HL-60 (cell line): ENCODE results near the gene LINGO4.

ENCODE experiments used
- DNase-seq, 2 experiments: peaks; one replicate each; pipeline ENCODE4 v3.0.0-alpha.2; 2010 to 2020; ENCODE audit warnings: low read depth in 1 of 2, low spot score in 1 of 2
- H3K27ac ChIP-seq: fragments of 250-450 bp; sonication (Bioruptor Pico); replicated peaks from 2 replicates; pipeline ENCODE4 v1.5.1; 2020; ENCODE audit warnings: mild to moderate bottlenecking, moderate library complexity
- H3K27me3 ChIP-seq: fragments of 250-450 bp; sonication (Bioruptor Pico); 2 replicates; pipeline ENCODE4 v1.5.1; 2021; ENCODE audit warnings: mild to moderate bottlenecking, moderate library complexity; ENCODE audit not compliant: insufficient read depth, poor library complexity, severe bottlenecking
- H3K4me3 ChIP-seq: replicated peaks from 2 replicates; pipeline ENCODE4 v1.5.1; 2011; ENCODE audit warnings: mild to moderate bottlenecking, control low read depth, low read length; ENCODE audit not compliant: insufficient read depth
- CTCF ChIP-seq: IDR thresholded peaks from one replicate; pipeline ENCODE4 v1.5.1; 2011; ENCODE audit warnings: low read length, control low read depth, inconsistent platforms; ENCODE audit not compliant: insufficient read depth
- GABPA ChIP-seq: IDR thresholded peaks from 2 replicates; pipeline ENCODE4 v1.6.1; 2012; ENCODE audit warnings: low read depth
- POLR2AphosphoS5 ChIP-seq: IDR thresholded peaks from 2 replicates; pipeline ENCODE4 v1.6.1; 2012; ENCODE audit warnings: low read depth
- REST ChIP-seq: IDR thresholded peaks from 2 replicates; pipeline ENCODE4 v1.6.1; 2012; ENCODE audit warnings: low read depth; ENCODE audit not compliant: insufficient replicate concordance
- SPI1 ChIP-seq: IDR thresholded peaks from 2 replicates; pipeline ENCODE4 v1.6.1; 2012; ENCODE audit warnings: low read depth, mild to moderate bottlenecking, borderline replicate concordance
- long read RNA-seq: library from polyadenylated mRNA; unstranded; transcript quantifications from one replicate; pipeline ENCODE4 v2.0.0, GENCODE V29; 2020

LINGO4 gene
- long read RNA-seq: 0 reads

GRCh38 chr1:151805066-151805820 is at the start of gene LINGO4:
Gene LINGO4, minus strand, starts transcription at chr1:151805419. Its CDS starts 2,715 bp downstream, at chr1:151802704.
- no peak within 1 kb of the TSS for H3K27ac ChIP-seq
- H3K4me3 ChIP-seq: no peak within 1 kb of the TSS
- peaks cover 9% of the 10 kb centered on the region for H3K27me3 ChIP-seq
- TF ChIP-seq CTCF: no peak
- TF ChIP-seq GABPA: no peak
- DNase-seq: no peak

- no peak overlapping the region for H3K27ac ChIP-seq
- no peak for DNase-seq
- TF ChIP-seq SPI1 (no peak), POLR2AphosphoS5 (no peak), REST (no peak), GABPA (no peak), CTCF (no peak)
- H3K27me3 ChIP-seq: no peaks in the 10 kb centered on the region
- no peak overlapping the region for H3K4me3 ChIP-seq
Observed at GRCh38 chr1:151854658-151855057, 49.4 kb upstream of the LINGO4 start.

- H3K27ac ChIP-seq: no peak within 1 kb of the TSS
- TF ChIP-seq GABPA: no peak
- no peak for TF ChIP-seq SPI1
- no peak for TF ChIP-seq POLR2AphosphoS5
- H3K4me3 ChIP-seq: no peak within 1 kb of the TSS
- H3K27me3 ChIP-seq: peaks cover 5% of the 10 kb centered on the region
- no peak for DNase-seq
Observed at GRCh38 chr1:151853411-151853943, 48.3 kb upstream of the LINGO4 start, which contains the start of gene THEM5. Gene THEM5, minus strand, starts transcription at chr1:151853712. Its CDS starts 147 bp downstream, at chr1:151853565.

- H3K4me3 ChIP-seq: no peak overlapping the region
- peaks cover 9% of the 10 kb centered on the region for H3K27me3 ChIP-seq
- no peak overlapping the region for H3K27ac ChIP-seq
- no peak for DNase-seq
- TF ChIP-seq GABPA (no peak), SPI1 (no peak), REST (no peak), POLR2AphosphoS5 (no peak), CTCF (no peak)
Observed at GRCh38 chr1:151852733-151853132, 47.5 kb upstream of the LINGO4 start.
